ENCODE data around the gene ALDH4A1. TPM values are rescaled to one million over a fixed set of nuclear protein-coding genes. Genes with fewer than 3 reads are reported as not detected.
"Not testable (repeated sequence)": the region's sequence is repeated elsewhere in the genome, so short reads cannot be mapped to it uniquely, and the experiment has no call there.

The ALDH4A1 gene
- total RNA-seq, 1 experiment from 2014 or later = 18.4 TPM

GRCh38 chr1:18898567-18898966 is 3.8 kb downstream of the ALDH4A1 start:
- Histone ChIP-seq H3K9me3 (ENCODE audit: low read depth, low read length, poor library complexity, severe bottlenecking) (no peaks in the 10 kb centered on the region), H3K27me3 (replicated peaks; ENCODE audit: insufficient read depth, low read depth, low read length, poor library complexity) (no peaks in the 10 kb centered on the region), H3K4me3 (ENCODE audit: low read depth, low read length, poor library complexity, severe bottlenecking) (no peak overlapping the region), H3K4me1 (ENCODE audit: insufficient read depth, low read length, poor library complexity, severe bottlenecking) (peaks cover 20% of the 10 kb centered on the region), H3K36me3 (ENCODE audit: insufficient read depth, low read length, poor library complexity, severe bottlenecking) (no peaks in the 10 kb centered on the region), H3K27ac (ENCODE audit: low read depth, low read length, poor library complexity, severe bottlenecking) (no peak overlapping the region)
- no TSS peak for BruUV-seq (replicated peaks)
- intact Hi-C loops (cut with micrococcal nuclease; ENCODE audit: unreplicated experiment) = no loop called here
- TF ChIP-seq CTCF (conservative IDR thresholded peaks at IDR 0.05; ENCODE audit: low read depth, low read length) (no peak), EZH2 (IDR thresholded peaks at IDR 0.05; ENCODE audit: borderline replicate concordance, low read depth, low read length, poor library complexity, severe bottlenecking) (no peak)
- POLR2A ChIA-PET (ENCODE audit: low non-redundant PET) = no interaction called here
- DNase-seq (ENCODE audit: low spot score) = no peak
- CTCF ChIA-PET = no interaction called here

GRCh38 chr1:18895317-18895716 is 7.0 kb downstream of the ALDH4A1 start:
- ChIA-PET CTCF (no interaction called here), POLR2A (ENCODE audit: low non-redundant PET) (no interaction called here)
- Histone ChIP-seq H3K27ac (ENCODE audit: low read depth, low read length, poor library complexity, severe bottlenecking) (no peak overlapping the region), H3K27me3 (replicated peaks; ENCODE audit: insufficient read depth, low read depth, low read length, poor library complexity) (no peaks in the 10 kb centered on the region), H3K36me3 (ENCODE audit: insufficient read depth, low read length, poor library complexity, severe bottlenecking) (no peaks in the 10 kb centered on the region), H3K4me1 (ENCODE audit: insufficient read depth, low read length, poor library complexity, severe bottlenecking) (peaks cover 4% of the 10 kb centered on the region), H3K9me3 (ENCODE audit: low read depth, low read length, poor library complexity, severe bottlenecking) (no peaks in the 10 kb centered on the region), H3K4me3 (ENCODE audit: low read depth, low read length, poor library complexity, severe bottlenecking) (no peak overlapping the region)
- TF ChIP-seq CTCF (conservative IDR thresholded peaks at IDR 0.05; ENCODE audit: low read depth, low read length) (no peak), EZH2 (IDR thresholded peaks at IDR 0.05; ENCODE audit: borderline replicate concordance, low read depth, low read length, poor library complexity, severe bottlenecking) (no peak)
- no peak for DNase-seq (ENCODE audit: low spot score)
- intact Hi-C loops (cut with micrococcal nuclease; ENCODE audit: unreplicated experiment) = no loop called here
- no TSS peak for BruUV-seq (replicated peaks)

GRCh38 chr1:18893120-18893519 is 9.2 kb downstream of the ALDH4A1 start:
- no peak for TF ChIP-seq EZH2 (IDR thresholded peaks at IDR 0.05; ENCODE audit: borderline replicate concordance, low read depth, low read length, poor library complexity, severe bottlenecking)
- TF ChIP-seq CTCF (conservative IDR thresholded peaks at IDR 0.05; ENCODE audit: low read depth, low read length) = no peak
- POLR2A ChIA-PET (ENCODE audit: low non-redundant PET) = no interaction called here
- no peak overlapping the region for H3K27ac ChIP-seq (ENCODE audit: low read depth, low read length, poor library complexity, severe bottlenecking)
- no peak overlapping the region for H3K4me3 ChIP-seq (ENCODE audit: low read depth, low read length, poor library complexity, severe bottlenecking)
- H3K36me3 ChIP-seq (ENCODE audit: insufficient read depth, low read length, poor library complexity, severe bottlenecking) = no peaks in the 10 kb centered on the region
- BruUV-seq (replicated peaks) = no TSS peak
- H3K27me3 ChIP-seq (replicated peaks; ENCODE audit: insufficient read depth, low read depth, low read length, poor library complexity) = no peaks in the 10 kb centered on the region
- CTCF ChIA-PET = interaction anchor here (0.6 kb wide), 1 partner anchor 18 kb away, joined by 4 read pairs; no protein-coding TSS in a partner anchor
- no peak for DNase-seq (ENCODE audit: low spot score)
- intact Hi-C loops (cut with micrococcal nuclease; ENCODE audit: unreplicated experiment) = no loop called here
- no peaks in the 10 kb centered on the region for H3K4me1 ChIP-seq (ENCODE audit: insufficient read depth, low read length, poor library complexity, severe bottlenecking)
- no peaks in the 10 kb centered on the region for H3K9me3 ChIP-seq (ENCODE audit: low read depth, low read length, poor library complexity, severe bottlenecking)

GRCh38 chr1:18891858-18892257 is 10.5 kb downstream of the ALDH4A1 start:
- H3K36me3 ChIP-seq (ENCODE audit: insufficient read depth, low read length, poor library complexity, severe bottlenecking); intact Hi-C loops (cut with micrococcal nuclease; ENCODE audit: unreplicated experiment); DNase-seq (ENCODE audit: low spot score); H3K27ac ChIP-seq (ENCODE audit: low read depth, low read length, poor library complexity, severe bottlenecking); CTCF ChIA-PET; H3K9me3 ChIP-seq (ENCODE audit: low read depth, low read length, poor library complexity, severe bottlenecking); BruUV-seq (replicated peaks); H3K4me1 ChIP-seq (ENCODE audit: insufficient read depth, low read length, poor library complexity, severe bottlenecking); H3K27me3 ChIP-seq (replicated peaks; ENCODE audit: insufficient read depth, low read depth, low read length, poor library complexity); POLR2A ChIA-PET (ENCODE audit: low non-redundant PET); H3K4me3 ChIP-seq (ENCODE audit: low read depth, low read length, poor library complexity, severe bottlenecking): not testable (repeated sequence)
